Epithelial cell of prostate (primary cell): ENCODE measurements around the gene CDKN2B-AS1.
"Not testable (repeated sequence)": the region's sequence is repeated elsewhere in the genome, so short reads cannot be mapped to it uniquely, and the experiment has no call there.

Experiments used
- DNase-seq: peaks from one replicate; pipeline ENCODE4 v3.0.0-alpha.2; 2011; ENCODE audit warnings: low read depth, low spot score
- H3K27ac ChIP-seq: fragments of 450-650 bp; 2 replicates; pipeline ENCODE4 v1.5.1; 2017; ENCODE audit warnings: mild to moderate bottlenecking

The CDKN2B-AS1 gene

GRCh38 chr9:21994556-21995005 is at the start of gene CDKN2B-AS1:
CDKN2B-AS1 (plus strand) TSS chr9:21994791.
- no peak for DNase-seq
- peak within 1 kb of the TSS; percentile 66 for H3K27ac ChIP-seq

GRCh38 chr9:21945606-21946005 is 49.0 kb upstream of the CDKN2B-AS1 start:
- no peak overlapping the region for H3K27ac ChIP-seq

DNA sequence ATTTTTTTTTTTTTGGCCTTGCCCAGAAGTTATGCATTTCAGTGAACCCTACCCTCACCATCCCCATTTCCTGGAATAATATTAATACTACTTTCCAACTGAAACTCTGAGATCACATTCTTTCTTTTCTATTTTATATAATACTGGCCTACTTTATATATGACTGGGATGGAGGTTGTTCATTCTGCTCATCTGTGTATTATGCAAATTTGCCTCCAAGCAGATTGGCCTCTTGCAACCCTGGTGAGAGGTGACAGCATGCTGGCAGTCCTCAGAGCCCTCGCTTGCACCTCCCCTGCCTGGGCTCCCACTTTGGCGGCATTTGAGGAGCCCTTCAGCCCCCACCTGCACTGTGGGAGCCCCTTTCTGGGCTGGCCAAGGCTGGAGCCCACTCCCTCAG is 35.8 kb upstream of the CDKN2B-AS1 start:
- no peak for DNase-seq
- H3K27ac ChIP-seq: no peak overlapping the region

More at GRCh38 chr9:21945606-21946005, 49.0 kb upstream of the CDKN2B-AS1 start:
- DNase-seq: no peak

DNA sequence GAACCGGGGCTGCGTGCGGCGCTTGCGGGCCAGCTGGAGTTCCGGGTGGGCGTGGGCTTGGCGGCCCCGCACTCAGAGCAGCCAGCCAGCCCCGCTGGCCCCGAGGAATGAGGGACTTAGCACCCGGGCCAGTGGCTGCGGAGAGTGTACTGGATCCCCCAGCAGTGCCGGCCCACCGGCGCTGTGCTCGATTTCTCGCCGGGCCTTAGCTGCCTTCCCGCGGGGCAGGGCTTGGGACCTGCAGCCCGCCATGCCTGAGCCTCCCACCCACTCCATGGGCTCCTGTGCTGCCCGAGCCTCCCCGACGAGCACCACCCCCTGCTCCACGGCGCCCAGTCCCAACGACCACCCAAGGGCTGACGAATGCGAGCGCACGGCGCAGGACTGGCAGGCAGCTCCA is 35.3 kb upstream of the CDKN2B-AS1 start:
- DNase-seq, H3K27ac ChIP-seq: not testable (repeated sequence)

DNA sequence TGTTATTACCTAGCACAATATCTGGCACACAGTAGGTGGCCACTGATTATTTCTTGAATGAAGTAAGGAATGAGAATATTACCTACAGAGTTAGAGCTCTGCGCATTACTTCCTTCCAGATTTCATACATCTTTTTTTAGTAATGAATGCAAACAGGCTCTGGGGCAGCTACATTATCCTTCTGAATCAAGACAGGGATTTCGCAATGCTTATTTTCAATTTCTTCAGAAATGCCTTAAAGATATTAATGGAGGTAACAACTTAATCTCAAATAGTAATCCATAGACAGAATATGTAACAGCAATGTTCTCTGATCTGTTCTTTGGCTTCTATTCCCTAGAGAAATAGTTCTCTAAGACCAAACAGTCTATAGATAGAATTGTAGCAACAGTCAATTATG is 33.0 kb upstream of the CDKN2B-AS1 start:
- H3K27ac ChIP-seq: no peak overlapping the region
- DNase-seq: no peak

DNA sequence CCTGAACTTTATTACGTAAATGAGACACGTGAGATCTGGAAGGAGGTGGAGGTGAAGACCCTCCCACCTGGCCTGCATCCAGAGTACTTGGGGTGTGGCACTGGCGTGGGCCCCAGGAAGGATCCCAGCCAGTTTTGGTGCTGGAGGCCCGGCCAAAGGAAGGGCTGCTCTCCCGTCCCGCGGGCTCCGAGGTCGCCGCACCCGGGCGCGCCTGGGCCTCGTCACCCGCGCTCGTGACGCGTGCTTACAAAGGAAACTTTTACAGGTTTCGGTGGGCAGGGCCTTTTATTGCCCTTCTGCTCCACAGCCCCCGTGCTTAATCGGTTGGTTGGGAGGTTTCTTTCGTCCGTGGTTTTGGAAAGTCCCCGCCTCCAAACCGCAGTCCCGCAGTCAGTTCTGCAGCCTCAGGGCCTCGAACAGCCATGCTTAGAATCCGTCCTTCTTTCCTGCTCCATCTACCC is 29.6 kb upstream of the CDKN2B-AS1 start:
- DNase-seq: peak; percentile 44
- peak overlapping the region; percentile 48 for H3K27ac ChIP-seq

DNA sequence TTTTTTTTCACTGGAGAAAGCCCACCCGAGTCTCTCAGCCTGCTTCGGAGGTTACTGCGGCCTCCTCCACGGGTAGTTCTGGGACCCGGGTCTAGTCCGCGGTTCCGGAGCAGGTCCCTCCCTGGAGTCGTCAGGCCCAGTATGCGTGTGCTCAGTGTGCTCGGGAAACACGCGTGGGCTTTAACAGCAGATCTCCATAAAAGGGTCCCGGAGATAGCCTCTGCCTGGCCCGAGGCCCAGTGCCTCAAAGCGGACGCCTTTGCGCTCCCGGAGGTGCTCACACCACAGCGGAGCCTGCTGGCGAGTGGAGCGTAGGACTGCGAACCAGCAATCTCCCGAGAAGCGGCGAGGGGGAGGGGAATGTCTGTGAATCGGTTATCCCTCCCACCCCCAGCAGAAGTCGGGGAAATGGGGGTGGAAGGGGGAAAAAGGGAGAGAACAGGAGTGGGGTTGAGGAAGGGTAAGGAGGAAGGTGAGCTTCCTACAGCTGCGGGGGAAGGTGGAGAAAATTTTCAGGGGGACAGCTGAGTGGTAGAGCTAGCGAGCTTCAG is 29.1 kb upstream of the CDKN2B-AS1 start:
- peak overlapping the region; percentile 48 for H3K27ac ChIP-seq
- DNase-seq: peak; percentile 24

DNA sequence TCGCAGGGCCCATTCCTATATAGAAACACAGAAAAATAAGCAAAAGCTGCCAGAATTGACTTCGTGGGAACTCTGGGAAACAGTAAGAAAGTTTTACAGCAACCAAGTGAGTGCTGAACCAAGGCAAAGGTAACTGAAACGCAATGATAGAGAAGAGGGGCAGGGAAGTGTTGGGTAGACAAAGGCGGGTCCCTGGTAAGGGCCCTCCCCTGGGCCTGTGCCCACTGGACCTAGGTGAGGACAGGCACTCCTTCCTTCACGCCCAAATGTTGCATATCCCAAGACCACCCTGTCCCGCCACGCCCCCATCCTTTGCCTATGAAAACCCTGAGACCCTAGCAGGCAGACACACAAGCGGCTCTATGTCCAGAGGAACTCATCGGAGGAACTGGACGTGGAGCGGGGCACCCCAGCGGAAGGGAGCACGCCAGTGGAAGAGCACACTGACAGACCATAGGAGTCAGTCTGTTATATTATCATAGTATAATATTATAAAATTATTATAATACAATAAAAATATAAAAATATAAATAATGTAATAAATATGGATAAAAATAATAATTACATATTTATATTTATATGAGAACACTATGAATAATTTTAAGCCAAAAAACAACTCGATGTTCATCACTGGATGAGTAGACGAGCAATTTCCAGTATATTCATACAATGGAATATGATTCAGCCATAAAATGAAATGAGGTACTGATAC is 28.3 kb upstream of the CDKN2B-AS1 start:
- DNase-seq: no peak
- H3K27ac ChIP-seq: no peak overlapping the region

- no peak for DNase-seq
Observed at GRCh38 chr9:21967169-21967568, 27.4 kb upstream of the CDKN2B-AS1 start.

DNA sequence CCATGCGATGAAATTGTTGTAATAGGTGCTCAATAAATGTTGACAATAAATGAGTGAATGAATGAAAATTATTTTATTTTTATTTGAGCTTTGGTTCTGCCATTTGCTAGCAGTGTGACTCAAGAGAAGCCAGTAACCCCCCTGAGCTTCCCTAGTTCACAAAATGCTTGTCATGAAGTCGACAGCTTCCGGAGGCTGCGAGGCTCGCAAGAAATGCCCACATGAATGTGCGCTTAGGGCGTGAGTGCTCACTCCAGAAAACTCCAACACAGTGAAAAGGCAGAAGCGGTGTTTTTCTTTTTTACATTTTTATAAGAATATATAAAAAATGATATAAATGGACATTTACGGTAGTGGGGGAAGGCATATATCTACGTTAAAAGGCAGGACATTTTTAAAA is 26.9 kb upstream of the CDKN2B-AS1 start:
- H3K27ac ChIP-seq: no peak overlapping the region
- DNase-seq: no peak

More at GRCh38 chr9:21967169-21967568, 27.4 kb upstream of the CDKN2B-AS1 start:
- H3K27ac ChIP-seq: no peak overlapping the region

DNA sequence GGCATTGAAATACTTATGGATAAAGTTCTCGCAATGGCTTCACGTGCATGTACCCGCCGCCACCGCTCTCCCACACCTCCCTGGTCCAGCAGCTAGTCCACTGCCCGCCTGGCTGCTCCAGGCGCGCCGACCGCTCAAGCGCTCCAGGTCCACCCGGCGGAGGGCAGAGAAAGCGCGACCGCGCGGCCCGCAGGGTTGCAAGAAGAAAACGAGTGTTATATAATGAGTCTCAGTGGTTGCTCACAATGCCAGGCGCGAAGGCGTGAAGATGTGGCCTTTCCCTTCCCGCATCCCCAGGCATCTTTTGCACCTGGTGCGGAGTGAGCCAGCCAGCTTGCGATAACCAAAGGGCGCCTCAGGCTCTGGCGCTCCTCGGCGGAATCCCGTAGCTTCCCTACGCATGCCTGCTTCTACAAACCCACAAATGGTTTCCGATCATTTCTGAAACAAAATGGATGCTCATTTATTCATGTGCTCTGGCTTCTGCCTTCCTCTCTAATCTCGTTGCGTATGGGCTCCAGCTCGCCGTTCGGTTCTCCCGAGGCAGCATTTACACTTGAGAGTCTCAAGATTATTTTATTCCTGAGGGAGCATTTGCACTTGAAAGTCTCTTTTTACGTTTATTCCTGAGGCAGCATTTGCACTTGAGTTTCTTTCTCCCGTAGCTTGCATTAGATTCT is 26.1 kb upstream of the CDKN2B-AS1 start:
- no peak overlapping the region for H3K27ac ChIP-seq

DNA sequence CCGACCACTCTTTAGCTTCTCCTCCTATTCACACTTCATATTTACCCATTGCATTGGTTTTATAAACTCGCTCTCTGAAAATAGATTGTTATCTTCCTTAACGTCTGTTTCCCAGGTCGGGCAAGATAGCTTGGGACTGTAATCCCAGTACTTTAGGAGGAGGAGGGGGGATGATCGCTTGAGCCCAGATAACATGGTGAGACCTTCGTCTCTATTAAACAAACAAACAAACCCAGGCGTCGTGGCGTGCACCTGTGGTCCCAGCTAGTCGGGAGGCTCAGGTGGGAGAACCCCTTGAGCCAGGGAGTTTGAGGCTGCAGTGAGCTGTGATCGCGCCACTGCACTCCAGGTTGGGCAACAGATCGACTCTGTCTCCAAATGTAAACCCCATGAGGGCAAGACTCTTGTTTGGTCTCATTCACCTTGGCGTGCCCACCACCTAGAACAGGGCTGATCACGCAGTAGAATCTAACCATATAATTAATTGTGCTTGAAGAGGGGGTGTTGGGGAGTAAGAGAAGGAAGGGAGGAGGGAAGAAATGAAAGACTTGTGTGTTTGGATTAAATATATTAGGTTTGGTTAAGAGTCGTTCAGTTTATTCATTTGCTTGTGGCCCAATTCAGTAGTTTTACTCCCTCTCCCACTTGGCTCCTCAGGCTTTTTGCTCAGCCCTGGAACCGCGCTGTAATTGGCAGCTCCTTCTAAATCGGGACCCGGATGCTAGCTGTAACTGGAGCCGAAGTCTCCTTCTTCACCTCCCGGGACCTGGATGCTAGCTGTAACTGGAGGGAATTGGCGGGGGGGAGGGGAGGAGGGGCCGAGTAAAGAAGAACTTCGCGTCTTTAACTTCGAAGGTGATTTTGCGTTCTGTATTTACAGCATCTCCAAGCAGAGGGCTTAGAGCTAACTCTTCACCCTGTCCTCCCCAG is 25.3 kb upstream of the CDKN2B-AS1 start:
- no peak overlapping the region for H3K27ac ChIP-seq
- no peak for DNase-seq

More for the DNA sequence above, 26.1 kb upstream of the CDKN2B-AS1 start:
- DNase-seq: no peak

DNA sequence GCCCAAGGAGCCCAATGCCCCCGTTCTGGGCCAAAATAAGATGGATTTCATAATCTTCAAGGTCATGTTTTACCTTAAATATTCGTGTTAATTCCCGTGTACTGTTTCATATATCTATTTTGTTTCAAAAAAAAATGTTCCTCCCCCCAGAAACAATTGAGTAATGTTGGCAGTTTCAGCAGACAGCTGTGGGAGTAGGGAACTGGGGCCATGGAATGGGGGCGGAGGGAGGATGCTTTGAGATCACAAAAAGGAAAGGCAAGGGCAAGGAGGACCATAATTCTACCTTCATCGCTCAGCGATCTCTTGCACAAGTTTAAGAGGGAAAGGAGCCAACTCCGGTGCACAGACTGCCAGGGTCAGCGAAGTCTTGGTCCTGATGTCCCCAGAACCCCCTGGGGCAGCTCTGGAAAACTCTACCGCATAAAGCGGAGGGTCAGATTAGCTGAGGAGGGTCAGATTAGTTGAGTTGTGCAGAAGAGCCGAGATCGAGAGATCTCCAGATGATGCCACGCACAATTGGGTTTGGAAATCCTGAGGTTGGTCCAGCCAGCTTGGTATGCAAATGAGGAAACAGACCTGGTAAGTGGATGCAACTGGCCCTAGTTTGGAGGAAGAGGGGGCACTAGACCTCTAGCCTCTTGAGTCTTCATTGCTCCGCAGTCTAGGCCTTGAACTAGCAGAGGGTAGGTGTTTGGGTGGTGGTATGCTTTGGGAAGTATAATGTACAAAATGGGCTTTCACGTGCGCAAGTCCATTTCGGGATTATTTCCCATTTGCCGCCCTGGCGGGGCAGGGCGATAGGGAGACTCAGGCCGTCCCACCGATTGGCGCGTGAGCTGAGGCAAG is 24.4 kb upstream of the CDKN2B-AS1 start:
- no peak for DNase-seq
- H3K27ac ChIP-seq: no peak overlapping the region

DNA sequence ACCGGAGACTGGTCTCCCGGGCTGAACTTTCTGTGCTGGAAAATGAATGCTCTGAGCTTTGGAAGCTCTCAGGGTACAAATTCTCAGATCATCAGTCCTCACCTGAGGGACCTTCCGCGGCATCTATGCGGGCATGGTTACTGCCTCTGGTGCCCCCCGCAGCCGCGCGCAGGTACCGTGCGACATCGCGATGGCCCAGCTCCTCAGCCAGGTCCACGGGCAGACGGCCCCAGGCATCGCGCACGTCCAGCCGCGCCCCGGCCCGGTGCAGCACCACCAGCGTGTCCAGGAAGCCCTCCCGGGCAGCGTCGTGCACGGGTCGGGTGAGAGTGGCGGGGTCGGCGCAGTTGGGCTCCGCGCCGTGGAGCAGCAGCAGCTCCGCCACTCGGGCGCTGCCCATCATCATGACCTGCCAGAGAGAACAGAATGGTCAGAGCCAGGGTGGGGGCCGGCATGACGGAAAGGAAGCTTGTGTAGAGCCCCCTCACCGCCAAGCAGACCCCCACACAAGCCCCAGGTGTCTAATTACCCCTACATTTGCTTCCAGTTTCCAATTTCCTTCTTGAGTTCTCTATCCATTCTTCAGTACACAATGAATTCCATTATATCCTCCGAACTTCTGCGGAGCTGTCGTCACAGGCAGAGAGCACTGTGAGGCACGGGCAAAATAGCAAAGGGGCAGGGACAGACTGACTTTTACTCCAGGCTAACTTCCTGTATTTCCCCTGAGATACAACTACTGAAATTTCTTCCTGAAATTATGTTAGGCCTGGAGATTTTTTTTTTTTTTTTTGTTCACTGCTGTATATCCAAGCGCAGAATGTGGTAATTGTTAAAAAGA is 23.6 kb upstream of the CDKN2B-AS1 start:
- DNase-seq: no peak
- no peak overlapping the region for H3K27ac ChIP-seq

DNA sequence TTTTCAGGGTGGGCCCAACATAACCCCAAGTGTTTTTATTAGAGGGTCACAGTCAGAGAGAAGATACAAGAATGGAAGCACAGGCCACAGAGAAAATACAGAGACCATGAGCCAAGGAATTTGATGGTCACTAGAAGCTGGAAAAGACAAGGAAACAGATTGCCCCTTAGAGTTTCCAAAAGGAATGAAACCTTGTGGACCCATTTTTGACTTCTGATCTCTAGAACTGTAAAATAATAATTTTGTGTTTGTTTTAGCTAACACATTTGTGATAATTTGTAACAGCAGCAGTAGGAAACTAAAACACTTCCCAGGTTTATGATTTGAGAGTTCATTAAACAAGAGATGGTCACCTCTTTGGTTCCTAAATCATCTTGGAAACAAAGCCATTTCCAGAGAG is 22.2 kb upstream of the CDKN2B-AS1 start:
- DNase-seq: no peak

DNA sequence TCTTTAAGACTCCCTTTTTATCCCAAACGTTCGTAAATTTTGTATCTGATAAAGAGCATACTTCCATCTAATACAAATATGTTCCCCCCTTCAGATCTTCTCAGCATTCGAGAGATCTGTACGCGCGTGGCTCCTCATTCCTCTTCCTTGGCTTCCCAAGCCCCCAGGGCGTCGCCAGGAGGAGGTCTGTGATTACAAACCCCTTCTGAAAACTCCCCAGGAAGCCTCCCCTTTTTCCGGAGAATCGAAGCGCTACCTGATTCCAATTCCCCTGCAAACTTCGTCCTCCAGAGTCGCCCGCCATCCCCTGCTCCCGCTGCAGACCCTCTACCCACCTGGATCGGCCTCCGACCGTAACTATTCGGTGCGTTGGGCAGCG is 20.3 kb upstream of the CDKN2B-AS1 start:
- no peak for DNase-seq
- no peak overlapping the region for H3K27ac ChIP-seq

More for the DNA sequence above, 22.2 kb upstream of the CDKN2B-AS1 start:
- H3K27ac ChIP-seq: no peak overlapping the region

DNA sequence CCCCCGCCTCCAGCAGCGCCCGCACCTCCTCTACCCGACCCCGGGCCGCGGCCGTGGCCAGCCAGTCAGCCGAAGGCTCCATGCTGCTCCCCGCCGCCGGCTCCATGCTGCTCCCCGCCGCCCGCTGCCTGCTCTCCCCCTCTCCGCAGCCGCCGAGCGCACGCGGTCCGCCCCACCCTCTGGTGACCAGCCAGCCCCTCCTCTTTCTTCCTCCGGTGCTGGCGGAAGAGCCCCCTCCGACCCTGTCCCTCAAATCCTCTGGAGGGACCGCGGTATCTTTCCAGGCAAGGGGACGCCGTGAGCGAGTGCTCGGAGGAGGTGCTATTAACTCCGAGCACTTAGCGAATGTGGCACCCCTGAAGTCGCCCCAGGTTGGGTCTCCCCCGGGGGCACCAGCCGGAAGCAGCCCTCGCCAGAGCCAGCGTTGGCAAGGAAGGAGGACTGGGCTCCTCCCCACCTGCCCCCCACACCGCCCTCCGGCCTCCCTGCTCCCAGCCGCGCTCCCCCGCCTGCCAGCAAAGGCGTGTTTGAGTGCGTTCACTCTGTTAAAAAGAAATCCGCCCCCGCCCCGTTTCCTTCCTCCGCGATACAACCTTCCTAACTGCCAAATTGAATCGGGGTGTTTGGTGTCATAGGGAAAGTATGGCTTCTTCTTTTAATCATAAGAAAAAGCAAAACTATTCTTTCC is 19.7 kb upstream of the CDKN2B-AS1 start:
- no peak for DNase-seq
- H3K27ac ChIP-seq: peak overlapping the region; percentile 22

GRCh38 chr9:21976334-21976875 is 18.2 kb upstream of the CDKN2B-AS1 start:
- no peak for DNase-seq
- no peak overlapping the region for H3K27ac ChIP-seq
